Esophagus squamous epithelium (tissue), 5 donors: Measurements from ENCODE around the gene DEPP1. TPM values are rescaled to one million over a fixed set of nuclear protein-coding genes. Genes with fewer than 3 reads are reported as not detected.
"Not testable (repeated sequence)": the region's sequence is repeated elsewhere in the genome, so short reads cannot be mapped to it uniquely, and the experiment has no call there.

Source experiments
- DNase-seq: peaks from one replicate; lab custom pipeline; 2025; lab: John Stamatoyannopoulos, UW
- H3K27ac ChIP-seq, 4 donors: fragments of 200-600 bp; sonication (generic); one replicate each; pipeline ENCODE4 v1.5.1; 2016 to 2019; ENCODE audit warnings: mild to moderate bottlenecking in 1 of 4
- H3K27me3 ChIP-seq, 4 donors: fragments of 200-600 bp; sonication (generic); 1 replicate in 3 of 4; 2 replicates in 1 of 4; pipeline versions ENCODE4 v1.5.1 to v1.6.0; 2017 to 2021; ENCODE audit warnings: antibody characterized with exemption in 1 of 4
- H3K36me3 ChIP-seq, 3 donors: fragments of 200-600 bp; sonication (generic); one replicate each; pipeline ENCODE4 v1.5.1; 2016 to 2019
- H3K4me1 ChIP-seq, 3 donors: fragments of 200-600 bp; sonication (generic); one replicate each; pipeline ENCODE4 v1.5.1; 2017 to 2019
- H3K4me3 ChIP-seq, 4 donors: fragments of 200-600 bp; sonication (generic); 1 replicate in 3 of 4; 2 replicates in 1 of 4; pipeline ENCODE4 v1.5.1; 2016 to 2019; ENCODE audit warnings: mild to moderate bottlenecking in 2 of 4, moderate library complexity in 1 of 4
- H3K9me3 ChIP-seq, 3 donors: fragments of 200-600 bp; sonication (generic); one replicate each; pipeline ENCODE4 v1.5.1; 2016 to 2019
- CTCF ChIP-seq, 6 experiments: fragments of 450-650 bp in 4 of 6; fragments of 200-600 bp in 2 of 6; sonication (generic) in 2 of 6; IDR thresholded peaks; one replicate each; pipeline ENCODE4 v1.5.1; 2016 to 2019; ENCODE audit warnings: antibody characterized with exemption in 6 of 6, mild to moderate bottlenecking in 4 of 6, moderate library complexity in 4 of 6
- POLR2A ChIP-seq, 4 donors: fragments of 450-650 bp; IDR thresholded peaks; one replicate each; pipeline ENCODE4 v1.6.1; 2017; ENCODE audit warnings: antibody characterized with exemption in 4 of 4, mild to moderate bottlenecking in 4 of 4, moderate library complexity in 3 of 4
- WGBS, 2 donors: methylation state at CpG; one replicate each; pipeline ENCODE4 v1.1.5; 2018; 5-methylcytosine and 5-hydroxymethylcytosine counted together
- intact Hi-C: fragments of 100-400 bp; cut with DNase I; formaldehyde crosslinking; loops from one replicate; pipeline ENCODE4 v1.15.0; 2022
- total RNA-seq, 4 donors: library from RNA; depleted of rRNA; stranded (reverse); fragments of >200 nt; gene quantifications; one replicate each; pipeline ENCODE4 v1.1.0, GENCODE V29; 2016
- donor health status: DM: yes; HTN: yes; CAD: no.

DEPP1 gene, protein sequence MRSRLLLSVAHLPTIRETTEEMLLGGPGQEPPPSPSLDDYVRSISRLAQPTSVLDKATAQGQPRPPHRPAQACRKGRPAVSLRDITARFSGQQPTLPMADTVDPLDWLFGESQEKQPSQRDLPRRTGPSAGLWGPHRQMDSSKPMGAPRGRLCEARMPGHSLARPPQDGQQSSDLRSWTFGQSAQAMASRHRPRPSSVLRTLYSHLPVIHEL
- 100 to 1,000 TPM in 1 of 4 donors, 10 to 100 TPM in 1, 1 to 10 TPM in 2; 2.5 to 116 (median 27.5) TPM for total RNA-seq

DNA sequence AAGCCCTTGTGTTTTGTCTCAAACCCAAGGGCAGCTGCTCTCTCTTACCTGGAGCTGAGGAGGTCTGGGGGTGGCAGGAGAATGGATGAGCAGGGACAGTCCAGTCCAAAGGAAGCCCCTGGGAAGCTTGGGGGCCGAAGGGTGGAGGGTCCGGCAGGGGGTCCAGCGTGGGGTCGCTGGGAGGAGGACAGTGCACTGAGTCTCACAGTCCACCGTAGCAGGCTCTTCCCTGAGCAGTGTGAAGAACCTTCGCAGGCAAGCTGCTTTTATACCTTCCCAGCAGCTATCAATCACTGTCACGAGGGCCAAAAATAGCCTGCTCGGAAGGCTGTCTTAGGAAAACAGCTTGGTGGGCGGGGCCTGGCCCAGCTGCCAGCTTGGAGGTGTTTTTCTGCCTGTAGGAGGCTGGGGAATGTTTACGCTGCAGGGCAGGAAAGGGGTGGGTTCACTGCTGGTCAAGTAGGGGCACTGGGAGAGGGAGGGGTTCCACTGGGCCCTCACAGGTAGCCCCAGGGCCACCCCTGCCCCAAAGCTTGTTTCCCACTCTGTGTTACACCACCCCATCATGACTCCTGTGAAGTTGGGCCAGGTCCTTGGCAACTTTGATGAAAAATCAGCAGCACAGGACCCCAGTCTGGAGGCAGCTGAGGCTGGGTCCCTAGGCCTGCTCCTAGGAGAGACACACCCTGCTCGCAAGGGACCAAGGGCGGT lies at the start of gene DEPP1:
DEPP1 (minus strand) TSS at position 240 of the 711 bp plus-strand sequence. CDS start 779 bp downstream, outside the sequence.
- Histone ChIP-seq H3K27me3 (no peaks in the 10 kb centered on the region), H3K36me3 (peaks cover 0 to 8% (median 0%) of the 10 kb centered on the region in 3 donors), H3K4me1 (peaks cover 58 to 100% (median 66%) of the 10 kb centered on the region in 3 donors), H3K27ac (peak within 1 kb of the TSS; percentile 71 to 86 (median 82)), H3K4me3 (peak within 1 kb of the TSS; percentile 26 to 74 (median 51)), H3K9me3 (no peaks in the 10 kb centered on the region)
- intact Hi-C loops = no loop called here
- TF ChIP-seq CTCF (IDR thresholded peaks at IDR 0.05) = peak in 4 of 6 experiments; percentile 6 to 31 (median 26)
- peak in 3 of 4 donors; percentile 77 to 99 (median 96) for TF ChIP-seq POLR2A (IDR thresholded peaks at IDR 0.05)
- peak; percentile 19 for DNase-seq
- WGBS, 2 donors = 4 to 76% methylated on average over 2 to 6 of the region's 12 CpGs

DNA sequence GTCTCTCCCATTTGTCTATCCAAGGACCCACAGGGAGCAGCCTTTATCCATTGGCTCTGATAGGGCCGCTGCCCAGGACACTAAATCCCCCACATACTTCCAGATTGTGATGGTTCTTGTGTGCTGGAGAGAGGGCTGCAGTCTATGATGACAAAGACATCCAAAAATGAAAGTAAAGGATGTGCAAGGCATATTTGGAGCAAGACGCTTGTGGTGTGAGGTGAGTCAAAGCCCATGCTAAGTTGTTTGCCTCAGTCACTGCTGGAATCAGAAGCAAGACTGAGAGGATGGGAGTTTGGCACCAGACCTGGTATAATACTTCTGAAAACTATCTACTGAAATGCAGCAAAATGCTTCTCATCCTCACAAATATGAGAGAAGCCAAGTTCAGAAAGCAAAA lies 44.8 kb upstream of the DEPP1 start:
- H3K36me3 ChIP-seq = no peaks in the 10 kb centered on the region
- H3K4me1 ChIP-seq = no peaks in the 10 kb centered on the region
- peaks cover 0 to 7% (median 0%) of the 10 kb centered on the region in 3 donors for H3K9me3 ChIP-seq
- H3K4me3 ChIP-seq = no peak overlapping the region
- no peaks in the 10 kb centered on the region for H3K27me3 ChIP-seq
- intact Hi-C loops = no loop called here
- WGBS, 2 donors = 65 to 69% methylated on average over 2 of the region's 2 CpGs
- no peak for TF ChIP-seq POLR2A (IDR thresholded peaks at IDR 0.05)
- TF ChIP-seq CTCF (IDR thresholded peaks at IDR 0.05) = no peak
- no peak for DNase-seq
- no peak overlapping the region for H3K27ac ChIP-seq

DNA sequence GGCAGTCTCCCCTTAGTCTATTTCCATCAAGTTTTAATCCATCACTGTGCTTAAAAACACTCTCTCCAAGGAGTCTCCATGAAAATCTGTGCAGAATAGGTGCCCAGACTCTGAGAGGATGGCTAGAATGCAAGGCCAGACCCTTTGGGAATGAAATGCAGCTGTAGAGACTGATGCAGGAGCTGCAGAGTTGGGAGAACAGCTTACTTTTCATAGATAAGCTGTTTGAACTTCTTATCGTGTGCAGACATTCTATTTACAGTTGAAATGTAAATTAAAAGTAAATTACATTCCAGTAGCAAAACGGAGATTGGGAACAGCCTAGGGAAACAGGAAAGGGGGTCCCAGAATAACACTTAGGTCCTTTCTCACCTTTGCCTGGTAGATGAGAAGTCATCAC lies 37.0 kb upstream of the DEPP1 start:
- WGBS, 2 donors = 44 to 64% methylated on average over 2 of the region's 2 CpGs
- Histone ChIP-seq H3K27ac (no peak overlapping the region), H3K36me3 (no peaks in the 10 kb centered on the region), H3K9me3 (no peaks in the 10 kb centered on the region), H3K4me1 (no peaks in the 10 kb centered on the region), H3K27me3 (no peaks in the 10 kb centered on the region), H3K4me3 (no peak overlapping the region)
- DNase-seq = no peak
- no peak for TF ChIP-seq POLR2A (IDR thresholded peaks at IDR 0.05)
- no peak for TF ChIP-seq CTCF (IDR thresholded peaks at IDR 0.05)
- intact Hi-C loops = no loop called here

DNA sequence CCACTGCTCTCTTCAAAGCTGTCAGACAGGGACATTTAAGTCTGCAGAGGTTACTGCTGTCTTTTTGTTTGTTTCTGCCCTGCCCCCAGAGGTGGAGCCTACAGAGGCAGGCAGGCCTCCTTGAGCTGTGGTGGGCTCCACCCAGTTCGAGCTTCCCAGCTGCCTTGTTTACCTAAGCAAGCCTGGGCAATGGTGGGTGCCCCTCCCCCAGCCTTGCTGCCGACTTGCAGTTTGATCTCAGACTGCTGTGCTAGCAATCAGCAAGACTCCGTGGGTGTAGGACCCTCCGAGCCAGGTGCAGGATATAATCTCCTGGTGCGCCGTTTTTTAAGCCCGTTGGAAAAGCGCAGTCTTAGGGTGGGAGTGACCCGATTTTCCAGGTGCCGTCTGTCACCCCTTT lies 35.9 kb upstream of the DEPP1 start:
- WGBS, 2 donors = 100% methylated on average over 6 of the region's 10 CpGs; no CpG with 5 or more reads in 1 of the 2 donors
- H3K9me3 ChIP-seq, DNase-seq, H3K4me3 ChIP-seq, H3K27ac ChIP-seq, H3K36me3 ChIP-seq, H3K27me3 ChIP-seq, intact Hi-C loops, H3K4me1 ChIP-seq: not testable (repeated sequence)

GRCh38 chr10:45008524-45009161 lies 30.0 kb upstream of the DEPP1 start:
- no peaks in the 10 kb centered on the region for H3K27me3 ChIP-seq
- TF ChIP-seq CTCF (IDR thresholded peaks at IDR 0.05) (peak; percentile 69 to 83 (median 78)), POLR2A (IDR thresholded peaks at IDR 0.05) (no peak)
- intact Hi-C loops = no loop called here
- no peak overlapping the region for H3K4me3 ChIP-seq
- no peaks in the 10 kb centered on the region for H3K9me3 ChIP-seq
- peaks cover 3 to 16% (median 5%) of the 10 kb centered on the region in 3 donors for H3K4me1 ChIP-seq
- WGBS, 2 donors = 11 to 12% methylated on average over 8 of the region's 8 CpGs
- peaks cover 0 to 24% (median 0%) of the 10 kb centered on the region in 3 donors for H3K36me3 ChIP-seq
- no peak overlapping the region for H3K27ac ChIP-seq
- DNase-seq = no peak
